Memory B cell (primary cell): ENCODE data around the gene ZMAT2.
"Not testable (repeated sequence)": the region's sequence is repeated elsewhere in the genome, so short reads cannot be mapped to it uniquely, and the experiment has no call there.

Experiments
- ATAC-seq: fragments of 150-1000 bp; cut with Tn5 transposase; 2 replicates; pipeline ENCODE4 v1.10.0; 2021; ENCODE audit warnings: low read depth, mild to moderate bottlenecking, moderate library complexity
- DNase-seq, 2 donors: peaks; one replicate each; pipeline ENCODE4 v3.0.0; 2022; ENCODE audit warnings: low spot score in 2 of 2
- H3K27ac Mint-ChIP-seq: one replicate; pipeline ENCODE4 v1.8.0; 2022; ENCODE audit warnings: mild to moderate bottlenecking, moderate library complexity, mixed read lengths
- H3K27me3 Mint-ChIP-seq: one replicate; pipeline ENCODE4 v1.8.0; 2022; ENCODE audit warnings: mixed read lengths
- H3K36me3 Mint-ChIP-seq: one replicate; pipeline ENCODE4 v1.8.0; 2022; ENCODE audit warnings: mild to moderate bottlenecking, mixed read lengths
- H3K4me1 Mint-ChIP-seq: one replicate; pipeline ENCODE4 v1.8.0; 2022; ENCODE audit warnings: mixed read lengths
- H3K4me3 Mint-ChIP-seq: one replicate; pipeline ENCODE4 v1.8.0; 2022; ENCODE audit warnings: mild to moderate bottlenecking, moderate library complexity, mixed read lengths
- H3K9me3 Mint-ChIP-seq: one replicate; pipeline ENCODE4 v1.8.0; 2022; ENCODE audit warnings: mixed read lengths

Gene ZMAT2

GRCh38 chr5:140700177-140701144 lies at the start of gene ZMAT2:
Gene ZMAT2 (plus strand): TSS chr5:140700447. CDS start chr5:140700461, 14 bp downstream.
- no peaks in the 10 kb centered on the region for H3K27me3 Mint-ChIP-seq
- H3K9me3 Mint-ChIP-seq = no peaks in the 10 kb centered on the region
- H3K4me3 Mint-ChIP-seq = peak within 1 kb of the TSS; percentile 99
- H3K4me1 Mint-ChIP-seq = peaks cover 17% of the 10 kb centered on the region
- peaks cover 49% of the 10 kb centered on the region for H3K36me3 Mint-ChIP-seq
- peak; percentile 97 for ATAC-seq
- peak within 1 kb of the TSS; percentile 96 for H3K27ac Mint-ChIP-seq
- DNase-seq = peak; percentile 74 to 87

- Mint-ChIP-seq H3K27ac (no peak overlapping the region), H3K4me3 (no peak overlapping the region)
Measured at GRCh38 chr5:140658870-140659269, 41.4 kb upstream of the ZMAT2 start.

GRCh38 chr5:140660371-140660770 lies 39.9 kb upstream of the ZMAT2 start:
- H3K27me3 Mint-ChIP-seq, DNase-seq, ATAC-seq, H3K27ac Mint-ChIP-seq, H3K4me3 Mint-ChIP-seq, H3K9me3 Mint-ChIP-seq, H3K4me1 Mint-ChIP-seq: not testable (repeated sequence)
- peaks cover 38% of the 10 kb centered on the region for H3K36me3 Mint-ChIP-seq

More at GRCh38 chr5:140658870-140659269, 41.4 kb upstream of the ZMAT2 start:
- H3K9me3 Mint-ChIP-seq = no peaks in the 10 kb centered on the region
- no peak for ATAC-seq
- no peak for DNase-seq
- no peaks in the 10 kb centered on the region for H3K4me1 Mint-ChIP-seq
- H3K36me3 Mint-ChIP-seq = peaks cover 47% of the 10 kb centered on the region
- H3K27me3 Mint-ChIP-seq = no peaks in the 10 kb centered on the region

GRCh38 chr5:140664030-140664358 lies 36.3 kb upstream of the ZMAT2 start:
- H3K4me1 Mint-ChIP-seq = peaks cover 24% of the 10 kb centered on the region
- peaks cover 2% of the 10 kb centered on the region for H3K9me3 Mint-ChIP-seq
- H3K36me3 Mint-ChIP-seq = peaks cover 35% of the 10 kb centered on the region
- DNase-seq (no peak), ATAC-seq (no peak)
- H3K4me3 Mint-ChIP-seq = peak overlapping the region; percentile 98
- no peaks in the 10 kb centered on the region for H3K27me3 Mint-ChIP-seq
- H3K27ac Mint-ChIP-seq = peak overlapping the region; percentile 95

- Mint-ChIP-seq H3K36me3 (peaks cover 39% of the 10 kb centered on the region), H3K27me3 (no peaks in the 10 kb centered on the region), H3K4me3 (peak within 1 kb of the TSS; percentile 98), H3K27ac (peak within 1 kb of the TSS; percentile 95), H3K9me3 (peaks cover 2% of the 10 kb centered on the region), H3K4me1 (peaks cover 24% of the 10 kb centered on the region)
- ATAC-seq (peak; percentile 96), DNase-seq (peak; percentile 84 to 87)
Measured at GRCh38 chr5:140664359-140665119, 35.7 kb upstream of the ZMAT2 start, which contains the start of gene WDR55. Gene WDR55 (plus strand): TSS chr5:140664904. CDS start chr5:140664913, 9 bp downstream.

GRCh38 chr5:140671035-140671434 lies 29.2 kb upstream of the ZMAT2 start:
- not testable (repeated sequence) for ATAC-seq, DNase-seq, H3K9me3 Mint-ChIP-seq, H3K27ac Mint-ChIP-seq, H3K4me3 Mint-ChIP-seq, H3K27me3 Mint-ChIP-seq
- Mint-ChIP-seq H3K4me1 (peaks cover 17% of the 10 kb centered on the region), H3K36me3 (peaks cover 26% of the 10 kb centered on the region)

GRCh38 chr5:140671472-140672125 lies 28.6 kb upstream of the ZMAT2 start:
- no peak overlapping the region for H3K27ac Mint-ChIP-seq

GRCh38 chr5:140672455-140673186 lies 27.6 kb upstream of the ZMAT2 start:
- H3K36me3 Mint-ChIP-seq = peaks cover 31% of the 10 kb centered on the region
- no peak for DNase-seq

More at GRCh38 chr5:140671472-140672125, 28.6 kb upstream of the ZMAT2 start:
- ATAC-seq (no peak), DNase-seq (no peak)
- peaks cover 14% of the 10 kb centered on the region for H3K4me1 Mint-ChIP-seq
- H3K4me3 Mint-ChIP-seq = no peak overlapping the region
- peaks cover 27% of the 10 kb centered on the region for H3K36me3 Mint-ChIP-seq
- H3K9me3 Mint-ChIP-seq = no peaks in the 10 kb centered on the region
- no peaks in the 10 kb centered on the region for H3K27me3 Mint-ChIP-seq

GRCh38 chr5:140673187-140673976 lies 26.9 kb upstream of the ZMAT2 start, which contains the start of gene DND1:
Gene DND1 (minus strand): TSS chr5:140673576. CDS start chr5:140673542, 34 bp downstream.
- ATAC-seq (no peak), DNase-seq (no peak)
- Mint-ChIP-seq H3K27ac (no peak within 1 kb of the TSS), H3K4me1 (no peaks in the 10 kb centered on the region), H3K4me3 (no peak within 1 kb of the TSS), H3K27me3 (no peaks in the 10 kb centered on the region), H3K9me3 (no peaks in the 10 kb centered on the region), H3K36me3 (peaks cover 28% of the 10 kb centered on the region)

More at GRCh38 chr5:140672455-140673186, 27.6 kb upstream of the ZMAT2 start:
- Mint-ChIP-seq H3K4me3 (no peak overlapping the region), H3K27me3 (no peaks in the 10 kb centered on the region), H3K27ac (no peak overlapping the region), H3K4me1 (peaks cover 4% of the 10 kb centered on the region), H3K9me3 (no peaks in the 10 kb centered on the region)
- ATAC-seq = no peak

- no peak for DNase-seq
- Mint-ChIP-seq H3K27ac (no peak overlapping the region), H3K36me3 (peaks cover 22% of the 10 kb centered on the region), H3K9me3 (no peaks in the 10 kb centered on the region), H3K27me3 (no peaks in the 10 kb centered on the region), H3K4me3 (no peak overlapping the region), H3K4me1 (no peaks in the 10 kb centered on the region)
- ATAC-seq = no peak
Measured at GRCh38 chr5:140674211-140674610, 26.0 kb upstream of the ZMAT2 start.

- Mint-ChIP-seq H3K4me1 (no peaks in the 10 kb centered on the region), H3K36me3 (peaks cover 23% of the 10 kb centered on the region)
Measured at GRCh38 chr5:140674629-140675028, 25.6 kb upstream of the ZMAT2 start.

GRCh38 chr5:140677947-140678346 lies 22.3 kb upstream of the ZMAT2 start:
- Mint-ChIP-seq H3K27ac (no peak overlapping the region), H3K27me3 (no peaks in the 10 kb centered on the region), H3K9me3 (no peaks in the 10 kb centered on the region), H3K4me3 (no peak overlapping the region), H3K4me1 (no peaks in the 10 kb centered on the region), H3K36me3 (peaks cover 24% of the 10 kb centered on the region)
- ATAC-seq (no peak), DNase-seq (no peak)

More at GRCh38 chr5:140674629-140675028, 25.6 kb upstream of the ZMAT2 start:
- H3K9me3 Mint-ChIP-seq = no peaks in the 10 kb centered on the region
- DNase-seq = no peak
- no peak for ATAC-seq
- no peak overlapping the region for H3K27ac Mint-ChIP-seq
- no peak overlapping the region for H3K4me3 Mint-ChIP-seq
- H3K27me3 Mint-ChIP-seq = no peaks in the 10 kb centered on the region
